ENCODE results near the gene HEBP1. TPM values are rescaled to one million over a fixed set of nuclear protein-coding genes. Genes with fewer than 3 reads are reported as not detected.

Gene HEBP1
- total RNA-seq, 4 donors from 2014 or later: 40.6 to 70.6 (median 61.9) TPM

GRCh38 chr12:13044002-13044905 is 44.2 kb upstream of the HEBP1 start, which contains the start of gene FAM234B:
Gene FAM234B, plus strand, starts transcription at chr12:13044381. Its CDS starts 23 bp downstream, at chr12:13044404.
- Histone ChIP-seq H3K4me3 (peak within 1 kb of the TSS; percentile 89 to 94 (median 92)), H3K36me3 (no peaks in the 10 kb centered on the region), H3K9me3 (no peaks in the 10 kb centered on the region), H3K27me3 (no peaks in the 10 kb centered on the region), H3K27ac (replicated peaks in 1 of 4) (peak within 1 kb of the TSS; percentile 68 to 77 (median 74)), H3K4me1 (peaks cover 0 to 16% (median 12%) of the 10 kb centered on the region in 4 donors)
- TF ChIP-seq CTCF (IDR thresholded peaks at IDR 0.05) (peak; percentile 8 to 40 (median 31)), POLR2A (IDR thresholded peaks at IDR 0.05; ENCODE audit: low read depth) (no peak), EP300 (IDR thresholded peaks at IDR 0.05) (no peak), POLR2AphosphoS5 (IDR thresholded peaks at IDR 0.05) (peak; percentile 69 to 73)
- WGBS: 4% methylated on average over 31 of the region's 74 CpGs
- intact Hi-C loops (cut with DNase I): loop anchor here (2.0 kb wide), 1 partner anchor 43 kb away; the partner anchor contains the start of gene HEBP1
- DNase-seq (ENCODE audit: extremely low spot score): peak; percentile 88

DNA sequence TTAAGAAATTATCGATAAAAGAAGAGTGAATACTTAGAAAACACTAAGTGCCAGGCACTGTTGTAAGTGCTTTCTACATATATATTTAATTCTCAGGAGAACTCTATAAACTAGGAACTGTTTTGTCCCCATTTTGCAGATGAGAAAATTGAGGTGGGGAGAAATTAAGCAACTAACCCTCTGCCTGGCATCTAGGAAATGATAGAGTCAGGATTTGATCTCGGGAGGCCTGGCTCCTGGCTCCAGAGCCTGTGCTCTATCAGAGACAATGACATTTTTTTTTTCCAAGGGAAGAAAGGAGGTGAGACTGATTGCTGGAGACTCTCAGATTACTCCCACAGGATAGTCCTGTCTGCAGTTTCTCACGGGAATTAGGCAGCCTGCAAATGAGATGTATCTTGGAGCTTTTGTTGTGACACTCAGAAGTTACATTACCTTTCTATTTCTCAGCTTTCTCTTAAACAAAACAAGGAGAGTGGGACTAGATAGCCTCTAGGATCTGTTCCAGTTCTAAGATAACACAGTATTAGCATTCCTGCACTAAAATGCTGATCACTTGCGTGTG is 42.7 kb upstream of the HEBP1 start:
- WGBS: 78% methylated on average over 4 of the region's 4 CpGs
- DNase-seq (ENCODE audit: extremely low spot score): no peak
- intact Hi-C loops (cut with DNase I): no loop called here
- TF ChIP-seq CTCF (IDR thresholded peaks at IDR 0.05) (no peak), POLR2AphosphoS5 (IDR thresholded peaks at IDR 0.05) (no peak), POLR2A (IDR thresholded peaks at IDR 0.05; ENCODE audit: low read depth) (no peak), EP300 (IDR thresholded peaks at IDR 0.05) (no peak)
- Histone ChIP-seq H3K36me3 (no peaks in the 10 kb centered on the region), H3K27ac (replicated peaks in 1 of 4) (no peak overlapping the region), H3K4me3 (no peak overlapping the region), H3K4me1 (peaks cover 0 to 16% (median 12%) of the 10 kb centered on the region in 4 donors), H3K27me3 (no peaks in the 10 kb centered on the region), H3K9me3 (no peaks in the 10 kb centered on the region)

DNA sequence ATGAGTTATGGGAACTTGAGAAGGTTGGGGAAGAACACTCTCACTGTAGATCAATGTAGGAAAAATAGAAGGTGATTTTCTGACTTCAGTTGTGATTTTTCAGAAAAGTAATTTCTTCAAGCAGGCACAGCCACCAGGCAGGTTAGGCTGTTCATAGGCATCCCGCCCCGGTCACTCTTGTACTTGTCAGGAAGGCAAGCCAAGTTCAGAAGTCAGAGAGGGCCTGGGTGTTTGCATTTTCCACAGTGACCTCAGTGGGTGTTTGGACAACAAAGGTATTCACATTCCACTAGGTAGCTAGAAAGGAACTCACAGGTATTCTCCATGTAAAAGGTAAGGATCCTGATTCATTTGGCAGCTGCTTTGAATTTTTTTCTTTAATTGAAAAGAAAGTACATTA is 41.2 kb upstream of the HEBP1 start:
- H3K27me3 ChIP-seq: no peaks in the 10 kb centered on the region
- H3K4me3 ChIP-seq: no peak overlapping the region
- 88% methylated on average over 2 of the region's 2 CpGs for WGBS
- TF ChIP-seq EP300 (IDR thresholded peaks at IDR 0.05) (no peak), POLR2AphosphoS5 (IDR thresholded peaks at IDR 0.05) (no peak), CTCF (IDR thresholded peaks at IDR 0.05) (no peak), POLR2A (IDR thresholded peaks at IDR 0.05; ENCODE audit: low read depth) (no peak)
- no peaks in the 10 kb centered on the region for H3K9me3 ChIP-seq
- no peak for DNase-seq (ENCODE audit: extremely low spot score)
- H3K27ac ChIP-seq (replicated peaks in 1 of 4): no peak overlapping the region
- no peaks in the 10 kb centered on the region for H3K36me3 ChIP-seq
- intact Hi-C loops (cut with DNase I): no loop called here
- H3K4me1 ChIP-seq: peaks cover 0 to 16% (median 12%) of the 10 kb centered on the region in 4 donors

GRCh38 chr12:13039328-13039956 is 39.4 kb upstream of the HEBP1 start:
- intact Hi-C loops (cut with DNase I): no loop called here
- Histone ChIP-seq H3K4me3 (no peak overlapping the region), H3K27ac (replicated peaks in 1 of 4) (no peak overlapping the region), H3K36me3 (no peaks in the 10 kb centered on the region), H3K27me3 (no peaks in the 10 kb centered on the region), H3K9me3 (no peaks in the 10 kb centered on the region), H3K4me1 (peaks cover 0 to 7% (median 6%) of the 10 kb centered on the region in 4 donors)
- TF ChIP-seq CTCF (IDR thresholded peaks at IDR 0.05) (no peak), POLR2A (IDR thresholded peaks at IDR 0.05; ENCODE audit: low read depth) (no peak), EP300 (IDR thresholded peaks at IDR 0.05) (no peak), POLR2AphosphoS5 (IDR thresholded peaks at IDR 0.05) (no peak)
- no peak for DNase-seq (ENCODE audit: extremely low spot score)
- 68% methylated on average over 5 of the region's 5 CpGs for WGBS

Data from esophagus muscularis mucosa (tissue), 4 donors.